Measurements from ENCODE around the gene P2RY8.

GRCh38 chrX:1520350-1520749 lies 16.6 kb downstream of the P2RY8 start:
- TF ChIP-seq CTCF (IDR thresholded peaks at IDR 0.05 in 4 of 5, conservative IDR thresholded peaks at IDR 0.05 in 1 of 5) (no peak), POLR2A (IDR thresholded peaks at IDR 0.05) (no peak)

All from gastrocnemius medialis (tissue), 4 donors.